ENCODE data around the gene GGTA1. TPM values are rescaled to one million over a fixed set of nuclear protein-coding genes. Genes with fewer than 3 reads are reported as not detected.

GGTA1 gene
- total RNA-seq, 1 experiment from 2014 or later = not detected

- Histone ChIP-seq H3K23me2 (ENCODE audit: insufficient read length, low read depth, low read length, poor library complexity, severe bottlenecking) (no peaks in the 10 kb centered on the region), H3K4me1 (ENCODE audit: insufficient read depth, low read length) (no peaks in the 10 kb centered on the region), H3K23ac (ENCODE audit: insufficient read length, low read depth, low read length) (no peak overlapping the region), H2BK5ac (ENCODE audit: insufficient read length, low read length) (no peak overlapping the region), H3K9me3 (ENCODE audit: control insufficient read depth, low read depth, low read length) (no peaks in the 10 kb centered on the region), H3K9ac (ENCODE audit: extremely low read depth, insufficient read length, low read length) (no peak overlapping the region), H3K4ac (ENCODE audit: low read depth, low read length) (no peak overlapping the region), H2BK120ac (ENCODE audit: low read depth, low read length, poor library complexity, severe bottlenecking) (no peak overlapping the region), H3K27ac (ENCODE audit: insufficient read length, low read depth, low read length) (no peak overlapping the region), H3K56ac (ENCODE audit: insufficient read length, low read depth, low read length) (no peak overlapping the region), H4K8ac (replicated peaks; ENCODE audit: insufficient read length, low read depth, low read length) (no peak overlapping the region), H2BK15ac (ENCODE audit: low read depth, low read length) (no peak overlapping the region), H4K5ac (ENCODE audit: insufficient read length, low read depth, low read length) (no peak overlapping the region), H3K14ac (ENCODE audit: insufficient read depth, low read length) (no peak overlapping the region), H2AFZ (ENCODE audit: low read length) (no peak overlapping the region), H2AK5ac (ENCODE audit: insufficient read length, low read length) (no peak overlapping the region), H3K27me3 (ENCODE audit: insufficient read depth, low read length) (no peaks in the 10 kb centered on the region), H2BK20ac (ENCODE audit: low read depth, low read length, poor library complexity, severe bottlenecking) (no peak overlapping the region), H3K79me2 (ENCODE audit: insufficient read depth, low read length) (no peaks in the 10 kb centered on the region), H3K18ac (ENCODE audit: insufficient read length, low read depth, low read length) (no peak overlapping the region), H3K4me2 (ENCODE audit: insufficient read depth, insufficient read length, low read length) (no peak overlapping the region), H3T11ph (ENCODE audit: low read length) (no peak overlapping the region), H2BK12ac (ENCODE audit: insufficient read length, low read depth, low read length) (no peak overlapping the region), H4K91ac (ENCODE audit: insufficient read length, low read depth, low read length) (no peak overlapping the region), H4K20me1 (ENCODE audit: control insufficient read depth, insufficient read depth, insufficient read length) (no peaks in the 10 kb centered on the region), H3K79me1 (ENCODE audit: insufficient read depth, low read depth, low read length, poor library complexity, severe bottlenecking) (no peaks in the 10 kb centered on the region)
- no peak overlapping the region for H3K27ac Mint-ChIP-seq
- H3K36me3 Mint-ChIP-seq (ENCODE audit: insufficient read depth in 1 of 3, low read depth in 3 of 3) = no peaks in the 10 kb centered on the region
- no CpG with 5 or more reads among the region's 9 CpGs for WGBS (ENCODE audit: extremely low coverage, insufficient read length, low lambda C conversion rate)
- H3K4me3 Mint-ChIP-seq = no peak overlapping the region
- peaks cover 12 to 13% of the 10 kb centered on the region in 2 experiments for H3K4me1 Mint-ChIP-seq
- TF ChIP-seq CTCF (conservative IDR thresholded peaks at IDR 0.05) = no peak
- DNase-seq = no peak
- no peaks in the 10 kb centered on the region for H3K9me3 Mint-ChIP-seq
- peaks cover 10% of the 10 kb centered on the region for H3K27me3 Mint-ChIP-seq (ENCODE audit: low read depth)
These were observed 46.3 kb downstream of the GGTA1 start for GRCh38 chr9:121453232-121453892.

Data from H9 (cell line).